A673 (cell line): ENCODE measurements around the gene MDM2. TPM values are rescaled to one million over a fixed set of nuclear protein-coding genes. Genes with fewer than 3 reads are reported as not detected.
"Not testable (repeated sequence)": the region's sequence is repeated elsewhere in the genome, so short reads cannot be mapped to it uniquely, and the experiment has no call there.

ENCODE experiments used
- BruUV-seq: library from RNA; stranded (reverse); fragments of 400-500 nt; replicated peaks from 2 replicates; lab custom pipeline; 2021; lab: Mats Ljungman, UMichigan
- CTCF ChIA-PET: fragments of 300-600 bp; sonication (Branson Sonifier 250); formaldehyde crosslinking; loops from one replicate; lab custom pipeline; 2022; ENCODE audit warnings: antibody characterized with exemption; lab: Charles Lee
- POLR2A ChIA-PET: fragments of 300-600 bp; sonication (Branson Sonifier 250); formaldehyde crosslinking; loops from one replicate; lab custom pipeline; 2022; ENCODE audit warnings: antibody characterized with exemption; ENCODE audit not compliant: low non-redundant PET; lab: Charles Lee
- DNase-seq: peaks from one replicate; pipeline ENCODE4 v3.0.0-alpha.2; 2015; ENCODE audit warnings: low spot score
- H3K27ac ChIP-seq: fragments of 200-600 bp; sonication (generic); 2 replicates; pipeline ENCODE4 v1.5.1; 2016; ENCODE audit warnings: mixed run types, low read depth, mild to moderate bottlenecking, mixed read lengths, antibody characterized with exemption, low read length; ENCODE audit not compliant: poor library complexity, severe bottlenecking
- H3K27me3 ChIP-seq: fragments of 200-600 bp; sonication (generic); replicated peaks from 2 replicates; pipeline ENCODE4 v1.6.1; 2017; ENCODE audit warnings: mixed run types, low read depth, mild to moderate bottlenecking, mixed read lengths, antibody characterized with exemption, low read length; ENCODE audit not compliant: insufficient read depth, poor library complexity
- H3K36me3 ChIP-seq: fragments of 200-600 bp; sonication (generic); 2 replicates; pipeline ENCODE4 v1.6.1; 2016; ENCODE audit warnings: mixed run types, mild to moderate bottlenecking, mixed read lengths, antibody characterized with exemption, low read length; ENCODE audit not compliant: insufficient read depth, poor library complexity, severe bottlenecking
- H3K4me1 ChIP-seq: fragments of 200-600 bp; sonication (generic); 2 replicates; pipeline ENCODE4 v1.6.1; 2017; ENCODE audit warnings: mixed run types, mild to moderate bottlenecking, mixed read lengths, antibody characterized with exemption, low read length; ENCODE audit not compliant: insufficient read depth, poor library complexity, severe bottlenecking
- H3K4me3 ChIP-seq: fragments of 200-600 bp; sonication (generic); 2 replicates; pipeline ENCODE4 v1.5.1; 2016; ENCODE audit warnings: low read depth, mixed run types, mild to moderate bottlenecking, mixed read lengths, low read length; ENCODE audit not compliant: poor library complexity, severe bottlenecking
- H3K9me3 ChIP-seq: fragments of 200-600 bp; sonication (generic); 2 replicates; pipeline ENCODE4 v1.6.1; 2016; ENCODE audit warnings: mixed run types, low read depth, mild to moderate bottlenecking, mixed read lengths, antibody characterized with exemption, low read length; ENCODE audit not compliant: poor library complexity, severe bottlenecking
- CTCF ChIP-seq: fragments of 300-800, 200-600 bp; sonication (generic); conservative IDR thresholded peaks from 2 replicates; pipeline ENCODE4 v1.5.1; 2017; ENCODE audit warnings: low read depth, mild to moderate bottlenecking, antibody characterized with exemption, low read length, moderate library complexity, mixed read lengths
- EZH2 ChIP-seq: fragments of 200-600 bp; sonication (generic); IDR thresholded peaks from 2 replicates; pipeline ENCODE4 v1.6.1; 2017; ENCODE audit warnings: borderline replicate concordance, low read depth, mild to moderate bottlenecking, mixed read lengths, antibody characterized with exemption, low read length; ENCODE audit not compliant: poor library complexity, severe bottlenecking
- intact Hi-C: fragments of 100-400 bp; cut with micrococcal nuclease; formaldehyde crosslinking; loops from one replicate; pipeline ENCODE4 v1.10.0; 2022; ENCODE audit not compliant: unreplicated experiment
- total RNA-seq: library from RNA; stranded (reverse); gene quantifications from 2 replicates; pipeline ENCODE4 v1.2.3, GENCODE V29; 2021

MDM2 gene
- total RNA-seq, 1 experiment from 2014 or later, result 149 TPM

- intact Hi-C loops, result no loop called here
- ChIA-PET CTCF (no interaction called here), POLR2A (no interaction called here)
- no peaks in the 10 kb centered on the region for H3K27me3 ChIP-seq
- DNase-seq, result no peak
- H3K9me3 ChIP-seq, result no peaks in the 10 kb centered on the region
- TF ChIP-seq EZH2 (no peak), CTCF (no peak)
- no peak overlapping the region for H3K27ac ChIP-seq
- no peaks in the 10 kb centered on the region for H3K4me1 ChIP-seq
- BruUV-seq, result no TSS peak
- no peak overlapping the region for H3K4me3 ChIP-seq
- no peaks in the 10 kb centered on the region for H3K36me3 ChIP-seq
Measured at GRCh38 chr12:68863109-68863770, 55.3 kb downstream of the MDM2 start.

- H3K4me3 ChIP-seq, H3K4me1 ChIP-seq, H3K27ac ChIP-seq, CTCF ChIA-PET, POLR2A ChIA-PET, H3K9me3 ChIP-seq, H3K36me3 ChIP-seq, H3K27me3 ChIP-seq, BruUV-seq: not testable (repeated sequence)
- peak; percentile 81 for DNase-seq
- TF ChIP-seq CTCF, result peak; percentile 69
- intact Hi-C loops, result loop anchor here (2.0 kb wide), 1 partner anchor 207 kb away; no protein-coding TSS in a partner anchor
Measured at GRCh38 chr12:68863886-68864454, 56.0 kb downstream of the MDM2 start.

GRCh38 chr12:68864604-68865003 is 56.6 kb downstream of the MDM2 start:
- POLR2A ChIA-PET, result no interaction called here
- no TSS peak for BruUV-seq
- TF ChIP-seq EZH2, result no peak
- no peak for TF ChIP-seq CTCF
- Histone ChIP-seq H3K4me3 (no peak overlapping the region), H3K4me1 (no peaks in the 10 kb centered on the region), H3K27ac (no peak overlapping the region), H3K36me3 (no peaks in the 10 kb centered on the region), H3K9me3 (no peaks in the 10 kb centered on the region), H3K27me3 (no peaks in the 10 kb centered on the region)
- CTCF ChIA-PET, result no interaction called here
- intact Hi-C loops, result loop anchor here (2.0 to 5.0 kb wide), 2 partner anchors 206 to 288 kb away; no protein-coding TSS in a partner anchor
- DNase-seq, result no peak
